Measurements from ENCODE around the gene RAB18.
"Not testable (repeated sequence)": the region's sequence is repeated elsewhere in the genome, so short reads cannot be mapped to it uniquely, and the experiment has no call there.

RAB18 gene

DNA sequence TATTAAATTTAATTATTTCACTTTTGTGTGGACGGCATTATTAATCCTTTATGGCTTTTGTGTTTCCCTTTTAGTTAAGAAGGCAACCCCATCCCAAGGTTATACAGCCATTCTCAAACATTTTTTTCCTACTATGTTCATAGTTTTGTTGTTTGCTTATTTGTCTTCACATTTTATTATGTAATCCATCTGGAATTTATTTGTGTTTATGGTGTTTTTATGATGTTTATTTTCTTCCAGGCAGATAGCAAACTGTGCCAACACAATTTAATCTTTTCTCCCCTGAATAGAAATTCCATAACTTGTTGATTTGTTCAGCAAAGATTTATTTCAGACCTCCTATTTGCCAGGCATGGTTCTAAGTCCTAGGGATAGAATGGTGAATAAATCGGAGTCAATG, 42.9 kb downstream of the RAB18 start:
- DNase-seq (ENCODE audit: low read depth in 3 of 3) = no peak

DNA sequence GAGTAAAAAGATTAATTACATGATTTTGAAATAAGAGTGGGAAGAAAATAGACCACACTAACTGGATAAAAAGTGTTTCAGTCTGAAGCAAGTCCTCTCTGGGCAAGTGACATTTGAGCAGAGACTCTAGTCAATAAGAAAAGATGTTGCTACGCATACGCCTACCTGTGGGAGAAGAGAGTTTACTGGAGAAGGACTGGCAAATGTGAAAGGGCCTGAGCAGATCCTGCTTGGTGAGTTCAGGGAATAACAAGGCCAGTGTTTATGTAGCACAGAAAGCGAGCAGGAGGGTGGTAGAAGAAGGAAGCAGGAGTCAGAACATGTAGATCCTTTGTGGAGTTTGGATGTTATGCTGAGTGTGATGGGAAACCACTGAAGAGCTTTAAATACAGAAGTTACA, 43.4 kb downstream of the RAB18 start:
- no peak for DNase-seq (ENCODE audit: low read depth in 3 of 3)

DNA sequence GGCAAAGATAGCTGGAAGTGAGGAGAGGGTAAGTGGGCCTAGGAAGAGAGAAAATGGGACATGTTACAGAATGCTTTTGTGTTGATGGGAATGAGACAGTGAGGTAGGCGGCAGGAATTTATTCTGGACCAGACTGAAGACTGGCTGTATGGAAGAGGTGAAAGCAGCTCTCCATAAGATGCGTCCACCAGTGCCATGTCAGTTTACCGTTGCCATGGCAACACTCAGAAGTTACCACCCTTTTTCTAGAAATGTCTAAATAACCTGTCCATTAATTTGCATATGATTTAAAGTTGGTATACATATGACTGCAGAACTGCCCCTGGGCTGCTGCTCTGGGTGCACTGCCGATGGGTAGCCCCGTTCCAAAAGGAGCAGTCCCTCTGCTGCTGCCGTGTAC, 46.7 kb downstream of the RAB18 start:
- DNase-seq (ENCODE audit: low read depth in 3 of 3) = no peak

DNA sequence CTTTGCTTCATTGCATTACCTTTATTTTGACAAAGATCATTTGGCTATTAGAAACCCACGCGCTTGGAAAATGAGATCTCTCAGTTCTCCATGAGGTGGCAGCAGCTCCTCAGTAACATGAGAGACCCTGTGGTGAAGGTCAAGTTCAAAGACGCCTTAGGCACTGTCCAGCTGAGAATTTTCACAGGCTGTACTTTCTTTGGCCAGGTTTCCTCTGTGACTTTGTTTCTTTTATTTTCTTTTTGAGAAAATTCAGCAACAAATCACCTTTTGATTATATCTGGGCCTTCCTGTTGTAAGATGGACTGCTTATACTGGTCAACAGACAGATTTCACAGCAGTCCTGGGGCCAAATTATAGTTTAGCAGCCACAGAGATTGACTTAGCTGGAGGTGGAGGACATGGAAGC, 54.5 kb downstream of the RAB18 start:
- DNase-seq (ENCODE audit: low read depth in 3 of 3) = peak in 2 of 3 experiments; percentile 2 to 3

DNA sequence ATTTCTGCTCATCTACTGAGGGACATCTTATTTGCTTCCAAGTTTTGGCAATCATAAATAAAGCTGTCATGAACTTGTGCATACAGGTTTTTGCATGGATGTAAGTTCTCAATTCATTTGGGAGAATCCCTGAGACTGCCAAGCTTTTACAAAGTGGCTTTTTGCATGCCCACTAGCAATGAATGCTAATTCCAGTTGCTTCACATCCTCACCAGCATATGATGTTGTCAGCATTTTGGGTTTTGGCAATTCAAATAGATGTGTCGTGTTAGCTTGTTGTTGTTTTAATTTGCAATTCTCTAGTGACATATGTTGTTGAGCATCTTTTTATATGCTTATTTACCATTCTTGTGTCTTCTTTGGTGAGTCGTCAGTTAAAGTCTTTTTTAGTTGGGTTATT, 57.2 kb downstream of the RAB18 start:
- DNase-seq (ENCODE audit: low read depth in 3 of 3) = no peak

DNA sequence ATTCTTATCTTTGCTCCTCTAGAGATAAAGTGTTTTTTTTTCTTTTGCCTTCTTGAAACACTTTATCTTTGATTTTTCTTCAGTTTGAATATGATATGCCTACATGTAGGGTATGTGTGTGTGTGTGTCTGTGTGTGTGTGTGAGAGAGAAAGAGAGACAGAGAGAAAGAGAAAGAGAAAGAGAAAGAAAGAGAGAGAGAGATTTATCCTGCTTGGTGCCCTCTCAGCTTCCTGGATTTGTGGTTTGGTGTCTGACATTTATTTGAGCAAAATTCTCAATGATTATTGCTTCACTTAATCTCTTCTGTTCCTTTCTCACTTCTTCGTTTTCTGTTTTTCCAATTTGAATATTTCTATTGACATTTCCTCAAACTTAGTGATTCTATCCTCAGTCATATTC, 60.3 kb downstream of the RAB18 start:
- no peak for DNase-seq (ENCODE audit: low read depth in 3 of 3)

DNA sequence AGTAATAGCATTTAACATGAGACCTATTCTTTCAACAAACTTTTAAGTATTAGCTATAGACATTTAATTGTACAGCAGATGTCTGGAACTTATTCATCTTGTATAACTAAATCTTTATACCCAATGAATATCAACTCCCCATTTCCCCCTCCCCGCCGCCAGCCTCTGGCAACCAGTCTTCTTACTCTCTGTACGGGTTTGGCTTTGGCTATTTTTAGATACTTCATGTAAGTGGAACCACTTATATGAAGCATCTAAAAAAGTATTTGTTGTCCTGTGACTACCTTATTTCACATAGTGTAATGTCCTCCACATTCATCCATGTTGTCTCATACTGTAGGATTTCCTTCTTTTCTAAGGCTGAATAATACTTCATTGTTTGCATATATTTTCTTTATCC, 60.8 kb downstream of the RAB18 start:
- no peak for DNase-seq (ENCODE audit: low read depth in 3 of 3)

DNA sequence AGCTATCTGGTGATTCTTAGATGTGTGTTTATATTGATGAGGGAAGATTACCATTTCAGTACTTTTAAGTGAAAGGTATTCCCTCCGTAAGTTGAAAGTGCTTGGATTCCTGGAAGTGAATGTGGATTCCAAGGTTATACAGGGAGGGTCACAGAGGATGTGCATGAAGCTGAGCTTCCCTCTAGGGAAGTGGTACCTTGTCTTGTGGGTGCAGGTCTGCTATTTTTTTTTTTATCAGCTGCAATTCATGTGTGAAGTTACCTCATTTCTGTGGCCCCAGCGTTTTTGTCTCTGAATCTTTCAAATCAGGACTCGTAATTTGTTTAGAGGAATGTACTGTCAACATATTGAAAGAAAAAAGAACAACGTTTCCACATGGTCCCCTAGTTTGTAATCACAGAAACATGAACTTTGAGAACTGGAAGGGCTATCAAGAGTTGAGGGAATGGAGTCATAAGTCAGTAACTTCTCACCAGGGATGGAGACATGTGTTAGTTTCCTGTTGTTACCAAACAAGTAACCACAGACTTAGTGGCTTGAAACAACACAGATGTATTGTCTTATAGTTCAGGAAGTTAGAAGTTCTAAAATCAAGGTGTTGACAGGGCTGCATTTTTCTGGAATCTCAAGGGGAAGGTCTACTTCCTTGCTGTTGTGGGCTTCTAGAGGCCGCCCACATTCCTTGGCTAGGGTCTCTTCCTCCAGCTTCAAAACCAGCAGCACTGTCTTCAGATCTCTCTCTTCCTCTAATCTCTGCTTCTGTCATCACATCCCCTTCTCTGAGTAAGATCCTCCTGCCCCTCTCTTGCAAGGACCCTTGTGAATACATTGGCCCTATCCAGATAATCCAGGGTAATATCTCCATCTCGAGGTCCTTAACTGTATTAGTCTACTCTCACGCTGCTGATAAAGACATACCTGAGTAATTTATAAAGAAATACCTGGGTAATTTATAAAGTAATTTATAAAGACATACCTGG, 64.4 kb downstream of the RAB18 start:
- DNase-seq (ENCODE audit: low read depth in 3 of 3) = no peak

DNA sequence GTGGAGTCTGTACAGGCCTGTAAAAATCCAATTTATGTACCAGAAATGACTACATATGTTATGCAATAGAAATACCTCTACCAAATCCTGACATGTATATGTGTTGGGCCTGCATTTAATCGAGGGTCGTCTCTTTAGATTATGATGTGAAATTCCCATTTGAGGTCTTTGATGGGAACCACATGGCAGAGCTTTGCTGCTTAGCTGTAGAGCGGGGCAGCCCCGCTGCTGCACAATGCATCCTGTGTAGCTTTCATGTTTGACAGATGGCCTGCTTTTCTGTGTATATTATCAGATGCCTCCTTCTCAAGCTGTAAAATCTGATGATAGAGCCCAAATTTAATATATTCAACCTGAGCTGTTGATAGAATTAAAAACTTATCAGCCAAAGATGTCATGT, 65.8 kb downstream of the RAB18 start:
- DNase-seq (ENCODE audit: low read depth in 3 of 3) = no peak

DNA sequence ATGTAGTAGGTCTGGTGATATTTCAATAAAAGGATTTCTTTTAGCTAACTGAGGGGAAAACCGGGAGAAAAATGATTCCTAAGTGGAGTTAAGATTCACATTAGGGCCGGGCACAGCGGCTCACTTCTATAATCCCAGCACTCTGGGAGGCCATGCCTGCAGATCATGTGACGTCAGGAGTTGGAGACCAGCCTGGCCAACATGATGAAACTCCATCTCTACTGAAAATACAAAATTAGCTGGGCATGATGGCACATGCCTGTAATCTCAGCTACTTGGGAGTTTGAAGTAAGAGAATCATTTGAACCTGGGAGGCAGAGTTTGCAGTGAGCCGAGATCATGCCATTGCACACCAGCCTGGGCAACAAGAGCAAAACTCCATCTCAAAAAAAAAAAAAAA, 72.9 kb downstream of the RAB18 start:
- not testable (repeated sequence) for DNase-seq (ENCODE audit: low read depth in 3 of 3)

DNA sequence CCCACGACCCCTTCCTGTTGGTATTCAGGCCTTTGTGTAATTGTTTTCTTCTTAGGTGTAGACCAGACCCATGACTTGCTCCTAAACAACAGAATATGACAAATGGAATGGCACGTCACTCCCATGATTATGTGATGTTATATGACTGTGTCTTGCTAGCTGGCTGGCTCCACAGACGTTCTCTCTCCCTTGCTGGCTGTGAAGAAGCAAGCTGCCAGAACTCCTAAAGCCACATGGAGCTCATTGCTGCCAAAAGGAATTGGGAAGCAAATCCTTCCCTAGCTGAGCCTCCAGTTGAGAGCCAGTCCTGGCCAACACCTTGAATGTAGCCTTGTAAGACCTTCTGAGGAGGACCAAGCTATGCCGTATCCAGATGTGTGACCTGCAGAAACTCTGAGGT, 74.2 kb downstream of the RAB18 start:
- DNase-seq (ENCODE audit: low read depth in 3 of 3) = no peak

DNA sequence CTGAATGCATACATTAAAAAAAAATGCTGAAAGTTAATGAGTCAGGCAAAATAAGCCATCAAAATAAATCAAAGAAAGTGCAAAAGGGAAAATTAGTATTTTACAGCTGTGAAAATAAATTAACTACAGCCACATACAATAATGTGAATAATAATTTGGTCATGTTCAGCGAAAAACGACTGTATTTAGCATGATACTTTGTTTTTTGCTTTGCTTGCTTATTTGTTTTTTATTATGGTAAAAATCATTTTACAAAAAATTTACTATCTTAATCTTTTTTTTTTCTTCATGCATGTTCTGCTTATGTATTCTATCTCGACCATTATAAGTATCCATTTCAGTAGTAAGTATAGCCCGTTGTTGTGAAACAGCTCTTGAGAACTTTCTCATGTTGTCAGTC, 77.1 kb downstream of the RAB18 start:
- no peak for DNase-seq (ENCODE audit: low read depth in 3 of 3)

DNA sequence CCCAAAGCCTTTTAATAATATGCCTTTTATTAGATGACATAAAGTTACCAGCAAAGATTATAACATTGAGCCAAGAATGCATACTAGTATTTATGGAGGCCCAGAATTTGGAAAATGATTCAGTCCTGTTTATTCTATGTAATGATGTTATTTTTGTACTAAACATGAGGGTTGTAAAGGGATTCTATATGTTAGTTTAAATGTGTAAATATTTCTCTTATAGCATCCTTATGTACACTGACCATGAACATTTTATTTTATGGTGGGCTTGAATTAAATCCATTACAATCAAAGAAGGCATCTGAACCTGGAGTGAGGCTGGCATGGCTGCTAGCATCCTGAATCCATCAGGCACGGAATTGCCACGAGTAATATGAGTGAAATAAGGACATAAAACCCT, 80.2 kb downstream of the RAB18 start:
- DNase-seq (ENCODE audit: low read depth in 3 of 3) = no peak
